ENCODE measurements around the gene TOB1. TPM values are rescaled to one million over a fixed set of nuclear protein-coding genes. Genes with fewer than 3 reads are reported as not detected.
A peak's percentile ranks its signal among the peaks of the same experiment; 100 is the strongest.

The TOB1 gene
- total and polyA plus RNA-seq, 9 of the 15 experiments (the other 6 are each of a cell fraction or from before 2014, with no cell fraction given) = 4.8 to 63.7 (median 13.2) TPM

- TF ChIP-seq POLR2AphosphoS5 (IDR thresholded peaks at IDR 0.05; ENCODE audit: control insufficient read depth, insufficient read depth, low read depth, low read length) = peak; percentile 96
- TF ChIP-seq CHD7 (IDR thresholded peaks at IDR 0.05; ENCODE audit: low read depth, low read length) = no peak
- TF ChIP-seq E2F4 (CRISPR knock-in tag; IDR thresholded peaks at IDR 0.05; ENCODE audit: low read depth) = 0 out of 2 replicates have a peak, but pooled peaks have one; percentile 24
- peak in 1 of 2 experiments; percentile 93; a peak in 2 of 4 replicates for TF ChIP-seq ZNF639 (CRISPR knock-in tag; conservative IDR thresholded peaks at IDR 0.05 in 1 of 2, IDR thresholded peaks at IDR 0.05 in 1 of 2)
- TF ChIP-seq ETV1 (tag; conservative IDR thresholded peaks at IDR 0.05; ENCODE audit: low read depth) = no peak
- no peak for TF ChIP-seq FOXO4 (CRISPR knock-in tag; IDR thresholded peaks at IDR 0.05)
- TF ChIP-seq EZH2 (IDR thresholded peaks at IDR 0.05; ENCODE audit: borderline replicate concordance, low read depth, low read length) = no peak
- TF ChIP-seq ZNF79 (CRISPR knock-in tag; IDR thresholded peaks at IDR 0.05; ENCODE audit: low read depth) = no peak
Observed at GRCh38 chr17:50866261-50866949, at the start of gene TOB1 (continued).

Data from K562 (cell line).